Measurements from ENCODE around the gene ATG4A. TPM values are rescaled to one million over a fixed set of nuclear protein-coding genes. Genes with fewer than 3 reads are reported as not detected.

Gene ATG4A, protein sequence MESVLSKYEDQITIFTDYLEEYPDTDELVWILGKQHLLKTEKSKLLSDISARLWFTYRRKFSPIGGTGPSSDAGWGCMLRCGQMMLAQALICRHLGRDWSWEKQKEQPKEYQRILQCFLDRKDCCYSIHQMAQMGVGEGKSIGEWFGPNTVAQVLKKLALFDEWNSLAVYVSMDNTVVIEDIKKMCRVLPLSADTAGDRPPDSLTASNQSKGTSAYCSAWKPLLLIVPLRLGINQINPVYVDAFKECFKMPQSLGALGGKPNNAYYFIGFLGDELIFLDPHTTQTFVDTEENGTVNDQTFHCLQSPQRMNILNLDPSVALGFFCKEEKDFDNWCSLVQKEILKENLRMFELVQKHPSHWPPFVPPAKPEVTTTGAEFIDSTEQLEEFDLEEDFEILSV
- total RNA-seq (15.7 and 18.0 TPM in 2 replicates), polyA plus RNA-seq (8.8 and 13.5 TPM in 2 replicates)

DNA sequence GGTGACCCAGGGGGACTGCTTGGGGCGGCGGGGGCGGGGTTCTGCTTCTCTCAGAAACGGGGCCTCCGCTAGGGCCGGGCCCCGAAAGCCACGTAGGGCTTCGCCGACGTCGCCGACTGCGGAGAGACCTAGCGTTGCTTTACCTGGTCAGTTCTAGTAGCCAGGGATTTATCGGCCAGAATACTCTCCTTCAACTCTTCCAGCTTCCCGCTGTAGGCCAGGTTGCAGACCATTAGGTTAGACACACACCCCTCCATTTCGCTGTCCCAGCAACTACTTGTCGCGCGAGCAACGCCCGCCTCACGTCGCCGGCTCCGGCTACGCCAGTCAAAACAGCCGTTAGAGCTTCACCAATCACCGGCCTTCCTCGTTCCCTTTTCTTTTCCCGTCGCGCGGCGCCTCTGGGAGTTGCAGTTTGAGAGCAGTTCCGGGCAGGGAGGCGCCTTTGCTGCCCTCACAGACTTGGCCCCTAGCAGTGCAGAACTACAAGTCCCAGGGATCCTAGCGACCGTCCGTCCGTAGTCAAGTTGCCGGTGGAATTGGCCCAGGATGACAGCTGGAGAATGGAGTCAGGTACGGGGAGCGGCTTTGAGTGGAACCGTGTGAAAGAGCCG lies at the start of gene ATG4A, which contains the start of gene PSMD10:
TSS of gene ATG4A (plus strand) at position 515 of the 614 bp plus-strand sequence. CDS start at position 564, 49 bp downstream.
TSS of gene PSMD10 (minus strand) at position 279 of the 614 bp plus-strand sequence. CDS start at position 257, 22 bp downstream.
- peak; percentile 94 for DNase-seq (ENCODE audit: low spot score)
- peak within 1 kb of the TSS; percentile 96 for H3K27ac ChIP-seq
- no peak for TF ChIP-seq EZH2phosphoT487 (IDR thresholded peaks at IDR 0.05; ENCODE audit: low read depth, severe bottlenecking, unreplicated experiment)
- no peak for TF ChIP-seq EZH2 (IDR thresholded peaks at IDR 0.05; ENCODE audit: borderline replicate concordance)
- TF ChIP-seq, protein P1, sequence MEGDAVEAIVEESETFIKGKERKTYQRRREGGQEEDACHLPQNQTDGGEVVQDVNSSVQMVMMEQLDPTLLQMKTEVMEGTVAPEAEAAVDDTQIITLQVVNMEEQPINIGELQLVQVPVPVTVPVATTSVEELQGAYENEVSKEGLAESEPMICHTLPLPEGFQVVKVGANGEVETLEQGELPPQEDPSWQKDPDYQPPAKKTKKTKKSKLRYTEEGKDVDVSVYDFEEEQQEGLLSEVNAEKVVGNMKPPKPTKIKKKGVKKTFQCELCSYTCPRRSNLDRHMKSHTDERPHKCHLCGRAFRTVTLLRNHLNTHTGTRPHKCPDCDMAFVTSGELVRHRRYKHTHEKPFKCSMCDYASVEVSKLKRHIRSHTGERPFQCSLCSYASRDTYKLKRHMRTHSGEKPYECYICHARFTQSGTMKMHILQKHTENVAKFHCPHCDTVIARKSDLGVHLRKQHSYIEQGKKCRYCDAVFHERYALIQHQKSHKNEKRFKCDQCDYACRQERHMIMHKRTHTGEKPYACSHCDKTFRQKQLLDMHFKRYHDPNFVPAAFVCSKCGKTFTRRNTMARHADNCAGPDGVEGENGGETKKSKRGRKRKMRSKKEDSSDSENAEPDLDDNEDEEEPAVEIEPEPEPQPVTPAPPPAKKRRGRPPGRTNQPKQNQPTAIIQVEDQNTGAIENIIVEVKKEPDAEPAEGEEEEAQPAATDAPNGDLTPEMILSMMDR (IDR thresholded peaks at IDR 0.05; ENCODE audit: poor library complexity): no peak
- peak within 1 kb of the TSS; percentile 78 for H3K4me2 ChIP-seq
- H3K9me3 ChIP-seq (ENCODE audit: low read depth): no peaks in the 10 kb centered on the region
- H3K9me2 ChIP-seq (replicated peaks; ENCODE audit: insufficient read depth): no peaks in the 10 kb centered on the region
- H3K79me2 ChIP-seq: peaks cover 15% of the 10 kb centered on the region
- WGBS (ENCODE audit: low lambda C conversion rate, missing lambda C conversion rate): 47% methylated on average over 47 of the region's 47 CpGs
- peak within 1 kb of the TSS; percentile 57 for H2AFZ ChIP-seq
- H3K36me3 ChIP-seq (replicated peaks; ENCODE audit: insufficient read depth, low read depth): no peaks in the 10 kb centered on the region
- H3K4me1 ChIP-seq (ENCODE audit: insufficient read depth): peaks cover 8% of the 10 kb centered on the region
- no peaks in the 10 kb centered on the region for H3K27me3 ChIP-seq
- H4K20me1 ChIP-seq (ENCODE audit: insufficient read depth, poor library complexity, severe bottlenecking): no peaks in the 10 kb centered on the region
- peak within 1 kb of the TSS; percentile 66 for H3K4me3 ChIP-seq

DNA sequence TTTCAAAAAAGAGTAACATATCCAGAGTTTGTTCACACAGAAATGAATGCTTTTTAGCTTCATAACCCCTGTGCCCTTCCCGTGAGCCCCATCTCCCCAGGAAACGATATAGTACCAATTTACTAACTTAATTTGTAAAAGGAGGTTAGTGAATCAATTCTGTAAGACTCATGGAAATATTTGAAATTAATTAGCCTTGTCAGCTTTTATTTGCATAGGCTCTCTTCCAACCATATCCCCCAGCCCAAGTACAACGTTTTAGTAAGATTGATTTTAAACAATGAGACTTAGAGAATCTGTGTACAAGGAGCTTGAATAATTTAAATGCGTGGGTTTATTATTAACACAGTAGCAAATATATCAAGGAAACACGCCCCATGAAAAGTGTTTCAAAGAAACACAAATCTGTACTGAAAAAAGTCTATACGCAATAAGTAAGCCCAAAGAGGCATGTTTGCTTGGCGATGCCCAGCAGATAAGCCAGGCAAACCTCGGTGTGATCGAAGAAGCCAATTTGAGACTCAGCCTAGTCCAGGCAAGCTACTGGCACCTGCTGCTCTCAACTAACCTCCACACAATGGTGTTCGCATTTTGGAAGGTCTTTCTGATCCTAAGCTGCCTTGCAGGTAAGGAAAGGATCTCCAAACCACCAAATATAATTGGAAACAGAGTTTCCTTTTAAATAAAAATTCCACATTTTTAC lies 46.9 kb upstream of the ATG4A start, which contains the start of gene VSIG1:
TSS of gene VSIG1 (plus strand) at position 512 of the 703 bp plus-strand sequence. CDS start at position 578, 66 bp downstream.
- Histone ChIP-seq H3K4me1 (ENCODE audit: insufficient read depth) (no peaks in the 10 kb centered on the region), H4K20me1 (ENCODE audit: insufficient read depth, poor library complexity, severe bottlenecking) (no peaks in the 10 kb centered on the region), H3K9me3 (ENCODE audit: low read depth) (no peaks in the 10 kb centered on the region), H3K27ac (peak within 1 kb of the TSS; percentile 21), H3K27me3 (no peaks in the 10 kb centered on the region), H2AFZ (no peak within 1 kb of the TSS), H3K79me2 (no peaks in the 10 kb centered on the region), H3K9me2 (replicated peaks; ENCODE audit: insufficient read depth) (no peaks in the 10 kb centered on the region), H3K4me2 (peak within 1 kb of the TSS; percentile 17), H3K36me3 (replicated peaks; ENCODE audit: insufficient read depth, low read depth) (no peaks in the 10 kb centered on the region), H3K4me3 (no peak within 1 kb of the TSS)
- no peak for DNase-seq (ENCODE audit: low spot score)
- TF ChIP-seq, protein P1 (IDR thresholded peaks at IDR 0.05; ENCODE audit: poor library complexity): no peak
- TF ChIP-seq EZH2 (IDR thresholded peaks at IDR 0.05; ENCODE audit: borderline replicate concordance) (no peak), EZH2phosphoT487 (IDR thresholded peaks at IDR 0.05; ENCODE audit: low read depth, severe bottlenecking, unreplicated experiment) (no peak)
- 59% methylated on average over 10 of the region's 10 CpGs for WGBS (ENCODE audit: low lambda C conversion rate, missing lambda C conversion rate)

DNA sequence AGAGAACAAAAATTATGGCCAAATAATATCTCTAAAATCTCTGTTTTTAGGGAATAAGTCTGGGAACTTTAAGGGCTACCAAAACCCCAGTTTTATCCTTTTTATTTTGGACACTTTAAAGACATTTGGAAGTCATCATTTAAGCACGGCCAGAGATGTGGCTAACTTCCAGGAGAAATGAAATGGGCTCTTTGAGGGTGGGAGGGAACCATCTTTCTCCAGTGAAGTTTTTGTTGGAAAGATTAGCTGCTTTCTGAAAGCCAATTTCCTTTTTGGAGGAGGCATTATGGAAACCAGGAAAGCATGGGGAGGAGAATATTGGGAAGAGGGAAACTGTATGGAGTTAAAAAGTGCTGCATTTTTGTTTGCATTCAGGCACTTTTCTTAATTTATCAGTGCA lies 41.9 kb upstream of the ATG4A start:
- H3K9me3 ChIP-seq (ENCODE audit: low read depth): no peaks in the 10 kb centered on the region

More for the DNA sequence above, 41.9 kb upstream of the ATG4A start:
- Histone ChIP-seq H3K4me1 (ENCODE audit: insufficient read depth) (no peaks in the 10 kb centered on the region), H2AFZ (no peak overlapping the region), H3K4me3 (no peak overlapping the region), H3K4me2 (no peak overlapping the region), H3K9me2 (replicated peaks; ENCODE audit: insufficient read depth) (no peaks in the 10 kb centered on the region), H3K36me3 (replicated peaks; ENCODE audit: insufficient read depth, low read depth) (no peaks in the 10 kb centered on the region), H3K79me2 (no peaks in the 10 kb centered on the region), H3K27ac (no peak overlapping the region), H4K20me1 (ENCODE audit: insufficient read depth, poor library complexity, severe bottlenecking) (no peaks in the 10 kb centered on the region), H3K27me3 (no peaks in the 10 kb centered on the region)
- TF ChIP-seq, protein P1 (IDR thresholded peaks at IDR 0.05; ENCODE audit: poor library complexity): no peak
- TF ChIP-seq EZH2phosphoT487 (IDR thresholded peaks at IDR 0.05; ENCODE audit: low read depth, severe bottlenecking, unreplicated experiment): no peak
- no peak for TF ChIP-seq EZH2 (IDR thresholded peaks at IDR 0.05; ENCODE audit: borderline replicate concordance)
- WGBS (ENCODE audit: low lambda C conversion rate, missing lambda C conversion rate): 75% methylated on average over 1 of the region's 1 CpG
- no peak for DNase-seq (ENCODE audit: low spot score)
